SU-DHL-6 (cell line): Measurements from ENCODE around the gene TMCO1.
"Not testable (repeated sequence)": the region's sequence is repeated elsewhere in the genome, so short reads cannot be mapped to it uniquely, and the experiment has no call there.

Experiments used
- H2AFZ ChIP-seq: fragments of 200-600 bp; sonication (generic); 2 replicates; pipeline ENCODE4 v1.6.1; 2014; ENCODE audit warnings: low read depth, mild to moderate bottlenecking, moderate library complexity, mixed read lengths, antibody characterized with exemption, low read length; ENCODE audit not compliant: severe bottlenecking
- H3F3A ChIP-seq: fragments of 200-600 bp; shearing (Covaris generic); 2 replicates; pipeline ENCODE4 v1.6.0; 2016; ENCODE audit warnings: antibody characterized with exemption, mild to moderate bottlenecking; ENCODE audit not compliant: insufficient read depth
- H3K27ac ChIP-seq: fragments of 200-600 bp; sonication (generic); 2 replicates; pipeline ENCODE4 v1.5.1; 2016; ENCODE audit warnings: low read depth, mild to moderate bottlenecking, low read length, moderate library complexity, mixed read lengths
- H3K27me3 ChIP-seq: fragments of 200-600 bp; sonication (generic), shearing (Covaris generic); 2 replicates; pipeline ENCODE4 v1.6.0; 2014; ENCODE audit warnings: mild to moderate bottlenecking, low read length
- H3K36me3 ChIP-seq: fragments of 200-600 bp; sonication (generic); 2 replicates; pipeline ENCODE4 v1.6.1; 2014; ENCODE audit warnings: mild to moderate bottlenecking, low read length, mixed read lengths
- H3K4me2 ChIP-seq: fragments of 300-600, 200-600 bp; shearing (Covaris generic), sonication (generic); 2 replicates; pipeline ENCODE4 v1.6.0; 2014; ENCODE audit warnings: low read length, low read depth, mild to moderate bottlenecking; ENCODE audit not compliant: poor library complexity, severe bottlenecking
- H3K4me3 ChIP-seq: fragments of 200-600 bp; sonication (generic); 2 replicates; pipeline ENCODE4 v1.5.1; 2014; ENCODE audit warnings: antibody characterized with exemption, low read length, mild to moderate bottlenecking, mixed read lengths; ENCODE audit not compliant: insufficient read depth, poor library complexity, severe bottlenecking
- H3K79me2 ChIP-seq: fragments of 200-600 bp; sonication (generic); 2 replicates; pipeline ENCODE4 v1.6.1; 2014; ENCODE audit warnings: mild to moderate bottlenecking, low read length, moderate library complexity; ENCODE audit not compliant: insufficient read depth
- H3K9ac ChIP-seq: fragments of 200-600 bp; sonication (generic); 2 replicates; pipeline ENCODE4 v1.7.0; 2014; ENCODE audit warnings: mild to moderate bottlenecking, low read length
- H3K9me2 ChIP-seq: fragments of 200-600 bp; sonication (generic); replicated peaks from 2 replicates; pipeline ENCODE4 v1.6.1; 2014; ENCODE audit warnings: low read length; ENCODE audit not compliant: insufficient read depth
- H3K9me3 ChIP-seq: fragments of 200-600 bp; sonication (generic); 2 replicates; pipeline ENCODE4 v1.6.1; 2014; ENCODE audit warnings: low read length, mixed read lengths; ENCODE audit not compliant: insufficient read depth
- H4K20me1 ChIP-seq: fragments of 200-600 bp; sonication (generic); 2 replicates; pipeline ENCODE4 v1.6.1; 2014; ENCODE audit warnings: low read depth, mild to moderate bottlenecking, antibody characterized with exemption, low read length, moderate library complexity, mixed read lengths
- CTCF ChIP-seq: fragments of 200-600 bp; sonication (generic); IDR thresholded peaks from one replicate; pipeline ENCODE4 v1.5.1; 2017; ENCODE audit warnings: antibody characterized with exemption, mild to moderate bottlenecking, low read length, moderate library complexity; ENCODE audit not compliant: insufficient read depth, poor library complexity, severe bottlenecking
- EZH2phosphoT487 ChIP-seq: fragments of 200-600 bp; sonication (generic), shearing (Covaris generic); conservative IDR thresholded peaks from 2 replicates; pipeline ENCODE4 v1.6.1; 2018; ENCODE audit warnings: mild to moderate bottlenecking, antibody characterized with exemption, low read length, moderate library complexity, mixed read lengths

TMCO1 gene

GRCh38 chr1:165815725-165816124 lies 47.1 kb upstream of the TMCO1 start:
- H3K36me3 ChIP-seq, result no peaks in the 10 kb centered on the region
- H3K27me3 ChIP-seq, result no peaks in the 10 kb centered on the region
- no peaks in the 10 kb centered on the region for H3K9me3 ChIP-seq
- no peaks in the 10 kb centered on the region for H3K79me2 ChIP-seq
- no peak overlapping the region for H3K9ac ChIP-seq
- no peak overlapping the region for H2AFZ ChIP-seq
- H3F3A ChIP-seq, result no peaks in the 10 kb centered on the region
- H3K4me2 ChIP-seq, result no peak overlapping the region
- no peak overlapping the region for H3K4me3 ChIP-seq
- TF ChIP-seq CTCF, result no peak
- no peak for TF ChIP-seq EZH2phosphoT487
- no peaks in the 10 kb centered on the region for H3K9me2 ChIP-seq
- H3K27ac ChIP-seq, result no peak overlapping the region
- no peaks in the 10 kb centered on the region for H4K20me1 ChIP-seq

- Histone ChIP-seq H3K4me3 (no peak overlapping the region), H3K36me3 (no peaks in the 10 kb centered on the region), H4K20me1 (no peaks in the 10 kb centered on the region), H3K4me2 (no peak overlapping the region), H3K79me2 (no peaks in the 10 kb centered on the region), H3F3A (no peaks in the 10 kb centered on the region), H3K27ac (no peak overlapping the region), H2AFZ (no peak overlapping the region), H3K9ac (no peak overlapping the region), H3K9me2 (no peaks in the 10 kb centered on the region), H3K27me3 (no peaks in the 10 kb centered on the region), H3K9me3 (no peaks in the 10 kb centered on the region)
- TF ChIP-seq EZH2phosphoT487 (no peak), CTCF (no peak)
These were observed 38.9 kb upstream of the TMCO1 start for GRCh38 chr1:165807613-165808012.

- H4K20me1 ChIP-seq, H3K4me2 ChIP-seq, H3K79me2 ChIP-seq, H3K36me3 ChIP-seq, H3K27me3 ChIP-seq, H3K9me2 ChIP-seq, H2AFZ ChIP-seq, H3F3A ChIP-seq, H3K27ac ChIP-seq, H3K4me3 ChIP-seq, H3K9me3 ChIP-seq, H3K9ac ChIP-seq: not testable (repeated sequence)
These were observed 35.8 kb upstream of the TMCO1 start for GRCh38 chr1:165804513-165804912.

DNA sequence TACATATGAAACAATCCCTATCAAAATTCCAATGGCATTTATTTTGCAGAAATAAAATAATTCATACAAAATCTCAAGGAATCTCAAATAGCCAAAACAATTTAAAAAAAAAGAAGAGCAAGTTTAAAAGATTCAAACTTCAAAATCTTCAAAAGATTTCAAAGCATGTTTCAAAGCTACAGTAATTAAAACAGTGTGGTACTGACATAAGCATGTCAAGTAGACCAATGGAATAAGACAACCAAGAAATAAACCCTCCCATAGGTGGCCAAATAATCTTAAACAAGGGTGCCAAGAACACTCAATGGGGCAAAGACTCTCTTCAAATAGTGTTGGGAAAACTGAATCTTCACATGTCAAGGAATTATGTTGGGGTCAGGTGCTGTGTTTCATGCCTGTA lies 30.7 kb upstream of the TMCO1 start:
- Histone ChIP-seq H2AFZ (no peak overlapping the region), H3K9me3 (no peaks in the 10 kb centered on the region), H3K4me3 (no peak overlapping the region), H4K20me1 (no peaks in the 10 kb centered on the region), H3K79me2 (no peaks in the 10 kb centered on the region), H3K9ac (no peak overlapping the region), H3F3A (no peaks in the 10 kb centered on the region), H3K27me3 (no peaks in the 10 kb centered on the region), H3K4me2 (no peak overlapping the region), H3K9me2 (no peaks in the 10 kb centered on the region), H3K36me3 (no peaks in the 10 kb centered on the region), H3K27ac (no peak overlapping the region)
- TF ChIP-seq EZH2phosphoT487, result no peak
- TF ChIP-seq CTCF, result no peak
